Stimulated activated CD8-positive, alpha-beta memory T cell treated with anti-CD3 and anti-CD28 coated beads, Interleukin-4, amount 100 ng/mL, for 1 hour (primary cell): ENCODE data around the gene UBE2O.
A peak's percentile ranks its signal among the peaks of the same experiment; 100 is the strongest.

Experiments used
- DNase-seq, 2 donors: peaks; one replicate each; pipeline ENCODE4 v3.0.0-alpha.2; 2020; ENCODE audit warnings: low read depth in 2 of 2, low spot score in 1 of 2

Gene UBE2O

GRCh38 chr17:76452660-76453430 lies at the start of gene UBE2O:
Gene UBE2O (minus strand): TSS chr17:76453152. CDS start chr17:76453141, 11 bp downstream.
- peak; percentile 75 to 76 for DNase-seq

GRCh38 chr17:76501827-76502307 lies 48.9 kb upstream of the UBE2O start:
- DNase-seq = no peak

GRCh38 chr17:76501018-76501826 lies 48.3 kb upstream of the UBE2O start, which contains the start of gene RHBDF2:
Gene RHBDF2 (minus strand): TSS chr17:76501423. CDS start chr17:76481524, 19,899 bp downstream.
- DNase-seq = peak; percentile 92 to 95

GRCh38 chr17:76500747-76501017 lies 47.7 kb upstream of the UBE2O start:
- DNase-seq = no peak

DNA sequence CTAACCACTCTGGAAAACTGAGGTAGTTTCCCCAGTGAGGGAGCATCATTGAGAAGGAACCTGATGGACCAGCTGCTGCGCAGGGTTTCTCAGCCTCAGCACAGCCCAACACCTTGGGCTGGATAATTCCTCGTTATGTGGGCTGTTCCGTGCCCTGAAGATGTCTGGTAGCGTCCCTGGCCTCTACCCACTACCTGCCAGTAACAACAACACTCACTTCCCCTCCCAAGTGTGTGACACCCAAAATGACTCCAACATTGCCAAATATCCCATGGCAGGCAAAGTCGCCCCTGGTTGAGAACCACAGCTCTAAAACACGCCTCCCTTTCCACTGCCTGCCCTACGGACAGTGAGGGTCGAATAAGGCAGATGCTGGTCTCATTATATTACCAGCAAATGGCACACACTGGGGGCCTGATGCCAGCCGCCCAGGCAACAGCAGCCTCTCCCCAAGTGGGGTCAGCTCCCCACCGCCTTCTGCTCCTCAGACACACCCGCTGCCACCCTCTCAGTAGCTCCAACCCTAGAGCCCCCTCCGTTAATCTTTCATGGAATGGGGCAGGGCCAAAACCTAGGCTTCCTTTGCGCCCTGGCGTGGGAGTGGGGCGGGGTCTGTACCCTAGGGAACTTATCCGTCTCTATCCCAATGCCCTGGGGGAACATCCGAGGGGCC lies 47.3 kb upstream of the UBE2O start:
- DNase-seq = no peak

DNA sequence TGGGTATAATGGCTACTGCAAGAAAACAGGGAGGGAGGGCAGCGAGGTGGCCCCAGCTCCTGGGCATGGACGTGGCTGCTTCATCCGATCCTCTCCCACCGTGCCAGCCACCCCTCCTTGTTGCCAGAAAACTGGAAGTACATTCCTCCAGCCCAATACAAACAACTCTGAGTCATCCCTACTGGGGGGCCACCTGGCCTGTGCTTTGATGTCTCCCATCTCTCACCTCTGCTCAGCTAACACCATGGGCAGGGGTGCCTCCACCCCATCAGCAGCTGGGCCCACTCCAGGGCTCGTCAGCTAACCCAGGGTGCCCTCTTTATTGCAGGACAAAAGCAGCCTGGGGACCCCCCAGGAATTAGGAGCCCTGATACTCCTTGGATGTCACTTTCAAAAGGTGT lies 46.3 kb upstream of the UBE2O start:
- DNase-seq = no peak

DNA sequence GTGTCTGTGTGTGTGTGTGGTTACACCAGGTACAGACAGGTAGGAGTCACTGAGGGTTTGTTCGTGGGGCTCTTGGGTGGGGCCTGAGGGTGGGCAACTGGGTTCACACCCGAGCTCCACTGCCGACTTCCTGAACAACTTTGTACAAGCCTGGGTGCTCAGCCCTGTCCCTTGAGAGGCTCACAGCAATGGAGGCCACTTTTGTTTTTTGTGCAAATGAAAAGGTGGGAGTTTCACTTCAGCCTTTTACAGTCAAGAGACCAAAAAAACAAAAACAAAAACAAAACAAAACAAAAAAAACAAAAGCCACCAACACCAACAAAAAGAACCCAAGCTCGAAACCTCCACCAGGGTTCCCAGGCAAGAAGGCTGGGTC lies 45.9 kb upstream of the UBE2O start:
- no peak for DNase-seq

DNA sequence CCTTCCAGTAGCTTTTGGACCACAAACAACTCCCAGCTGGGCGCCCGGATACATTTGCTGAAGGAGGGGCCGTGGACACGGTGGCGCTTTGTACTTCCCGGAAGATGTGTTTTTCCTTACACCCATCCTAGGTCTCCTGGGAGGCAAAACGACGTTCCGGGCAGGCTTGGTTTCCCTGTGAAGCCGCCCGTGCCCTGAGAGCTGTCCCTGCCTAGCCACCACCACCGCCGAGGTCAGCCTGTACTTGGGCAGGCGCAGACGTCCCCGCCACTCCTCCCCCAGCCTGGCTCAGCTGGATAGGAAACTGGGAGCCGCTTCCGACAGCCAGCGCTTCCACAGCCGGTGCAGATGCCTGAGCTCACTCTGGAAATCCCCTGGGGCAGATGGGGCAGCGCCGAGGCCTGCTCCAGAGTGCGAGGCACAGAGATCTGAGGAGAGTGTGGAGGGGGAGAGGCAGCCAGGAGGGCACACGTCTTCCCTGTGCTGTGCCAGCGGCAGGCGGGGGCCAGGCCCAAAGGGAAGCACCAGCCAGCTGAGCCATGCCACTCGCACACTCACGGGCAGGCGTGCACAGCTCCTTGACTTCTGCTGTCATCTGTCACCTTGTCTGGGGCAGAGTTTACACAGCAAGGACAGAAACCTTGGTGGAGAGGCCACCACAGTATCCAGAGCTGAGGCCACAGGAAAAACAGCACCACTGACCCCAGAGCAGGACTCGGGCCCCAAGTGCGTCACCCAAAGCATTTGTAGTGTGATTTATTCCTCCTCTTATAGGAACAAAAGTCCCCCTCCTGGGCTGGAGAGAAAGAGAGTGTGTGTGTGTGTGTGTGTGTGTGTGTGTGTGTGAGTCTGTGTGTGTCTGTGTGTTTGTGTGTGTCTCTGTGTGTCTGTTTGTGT lies 45.3 kb upstream of the UBE2O start:
- DNase-seq = no peak

- DNase-seq = no peak
Measured at GRCh38 chr17:76497699-76497978, 44.7 kb upstream of the UBE2O start.

- no peak for DNase-seq
Measured at GRCh38 chr17:76496464-76496863, 43.5 kb upstream of the UBE2O start.

GRCh38 chr17:76495663-76496400 lies 42.9 kb upstream of the UBE2O start:
- DNase-seq = no peak

DNA sequence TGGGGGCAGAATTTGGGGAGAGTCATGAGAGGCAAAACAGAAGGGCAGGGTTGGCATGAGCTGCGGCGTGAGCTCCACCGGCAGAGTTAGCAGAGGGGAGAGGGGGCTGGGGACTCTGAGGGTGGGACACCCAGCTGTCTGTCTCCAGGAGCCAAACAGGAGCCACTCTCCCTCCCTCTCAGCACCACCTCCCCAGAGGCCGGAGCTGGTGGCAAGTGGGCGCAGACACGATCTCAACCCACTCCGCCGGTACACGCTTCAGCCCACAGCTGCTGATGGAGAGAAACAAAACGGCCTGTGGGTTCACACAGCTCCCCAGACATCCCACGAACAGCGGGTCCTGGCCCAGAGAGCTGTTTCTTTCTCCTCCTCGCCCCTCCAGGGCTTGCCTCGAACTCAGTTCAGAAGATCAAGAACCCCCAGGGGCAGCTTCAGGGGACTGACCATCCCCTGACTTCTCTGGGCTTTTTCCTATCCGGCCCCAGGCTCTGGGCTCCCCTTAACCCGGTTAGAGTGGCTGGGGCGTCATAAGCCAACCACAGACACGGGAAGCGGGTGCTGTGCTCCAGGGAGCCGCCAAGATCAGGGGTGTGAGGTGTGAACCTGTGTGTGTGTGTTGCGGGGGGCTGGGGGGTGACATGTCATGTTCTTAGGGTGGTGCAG lies 40.7 kb upstream of the UBE2O start:
- DNase-seq = no peak

GRCh38 chr17:76492989-76493501 lies 40.1 kb upstream of the UBE2O start:
- no peak for DNase-seq

DNA sequence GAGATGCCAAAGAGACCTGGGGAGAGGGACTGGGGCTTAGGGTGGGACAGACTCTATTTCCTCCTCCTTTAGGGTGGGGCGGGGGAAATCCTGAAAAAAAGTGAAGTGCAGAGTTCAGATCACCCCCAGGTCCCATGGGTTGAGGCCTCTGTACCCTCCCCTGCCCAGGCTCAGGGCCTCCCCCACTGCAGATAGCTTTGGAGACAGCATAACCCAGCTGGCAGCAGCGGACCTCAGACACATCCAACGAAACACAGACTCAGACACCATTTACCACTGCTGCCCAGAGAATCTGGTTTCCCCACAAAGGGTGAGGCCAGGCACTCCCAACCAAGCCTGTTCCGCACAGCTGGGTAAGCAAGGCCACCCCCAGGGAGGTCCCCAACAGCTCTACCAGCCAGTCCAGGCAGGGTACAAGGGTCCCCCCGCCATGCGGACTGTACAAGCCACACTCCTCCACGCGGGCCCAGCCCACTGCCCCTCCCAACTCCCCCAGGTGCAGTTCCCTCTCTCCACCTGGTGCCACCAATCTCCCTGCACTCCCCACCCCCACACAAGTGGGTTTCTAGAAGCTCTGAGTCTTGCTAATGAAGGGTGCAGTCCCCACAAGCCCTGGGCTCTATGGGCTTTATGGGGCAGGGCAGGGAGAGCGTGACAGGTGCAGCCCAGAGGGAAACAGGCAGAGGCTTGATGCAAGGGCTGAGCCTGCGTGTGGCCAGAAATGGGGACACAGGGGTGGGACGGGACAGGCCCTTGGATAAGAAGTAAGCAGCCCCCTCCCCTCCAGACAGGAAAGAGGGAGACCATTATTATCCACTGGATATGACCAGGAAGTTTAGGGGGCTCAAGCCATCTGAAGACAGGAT lies 39.4 kb upstream of the UBE2O start:
- DNase-seq = no peak

GRCh38 chr17:76491271-76492122 lies 38.5 kb upstream of the UBE2O start:
- DNase-seq = no peak

DNA sequence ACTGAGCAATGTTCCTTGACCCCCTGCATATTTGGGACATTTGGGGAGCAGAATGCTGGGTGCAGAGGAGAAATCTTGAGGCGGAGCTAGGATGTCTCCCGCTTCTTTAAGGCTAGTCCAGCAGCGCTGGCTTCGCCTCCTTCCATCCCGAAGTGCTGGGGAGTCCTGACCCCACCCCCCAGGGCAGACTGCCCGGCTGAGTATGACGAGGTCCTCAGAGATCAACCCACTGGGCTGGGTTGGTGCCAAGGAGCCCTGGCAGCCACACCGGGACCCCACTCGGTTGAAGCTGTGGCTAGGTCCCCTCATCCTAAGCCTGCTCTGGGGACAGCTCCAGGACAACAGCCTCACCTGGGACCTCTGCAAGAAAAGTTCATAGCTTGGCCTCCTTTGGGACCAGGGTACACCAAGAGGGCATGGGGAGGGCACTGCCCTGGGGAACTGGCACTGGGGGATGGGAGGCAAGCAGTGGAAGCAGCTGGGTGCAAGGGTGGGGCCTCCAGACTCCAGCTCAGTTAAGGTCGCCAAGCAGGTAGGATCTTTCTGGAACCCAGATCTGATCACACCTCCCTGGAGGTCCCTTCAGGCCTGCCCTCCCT lies 37.3 kb upstream of the UBE2O start:
- DNase-seq = no peak

GRCh38 chr17:76487451-76488192 lies 34.7 kb upstream of the UBE2O start:
- DNase-seq = no peak
